Measurements from ENCODE around the gene FADS3. TPM values are rescaled to one million over a fixed set of nuclear protein-coding genes. Genes with fewer than 3 reads are reported as not detected.

The FADS3 gene
- total RNA-seq, 1 experiment from 2014 or later: 65.8 TPM

DNA sequence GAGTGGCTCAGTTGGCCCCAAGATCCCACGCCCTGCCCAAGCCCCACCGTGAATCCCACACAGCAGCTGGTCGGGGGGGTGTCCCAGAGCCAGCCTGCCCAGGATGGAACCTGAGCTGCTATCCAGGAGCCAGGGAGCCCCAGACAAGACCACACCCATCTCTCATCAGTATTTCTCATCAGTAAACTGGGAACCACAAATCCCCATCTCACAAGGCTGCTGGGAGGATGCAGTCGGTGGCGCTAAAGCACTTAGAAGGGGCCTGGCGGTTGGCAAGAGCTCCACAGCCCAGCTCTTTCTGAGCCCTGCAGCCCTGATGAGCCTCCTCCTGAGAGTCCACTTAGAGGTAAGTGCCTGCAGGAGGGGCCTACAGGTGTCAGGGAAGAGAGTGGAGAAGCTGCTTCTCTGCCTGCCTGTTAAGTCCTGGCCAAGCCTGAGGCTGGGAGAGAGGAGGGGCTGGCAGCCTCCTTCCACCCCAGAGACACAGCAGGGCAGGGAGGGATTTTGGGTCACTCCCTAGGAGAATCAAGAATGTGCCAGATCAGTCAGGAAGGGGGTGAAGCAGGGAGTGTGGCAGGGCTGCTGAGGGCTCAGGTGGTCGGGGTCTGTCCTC, 6.1 kb downstream of the FADS3 start:
- no peak overlapping the region for H3K4me3 ChIP-seq (replicated peaks in 1 of 2; ENCODE audit: low read depth in 1 of 2, low read length in 2 of 2)
- H3K9ac ChIP-seq (ENCODE audit: low read length): no peak overlapping the region
- POLR2A ChIA-PET: no interaction called here
- no peak overlapping the region for H2AFZ ChIP-seq (ENCODE audit: low read depth, low read length, poor library complexity, severe bottlenecking)
- DNase-seq (ENCODE audit: low read depth, low spot score): no peak
- RAD21 ChIA-PET (ENCODE audit: low non-redundant PET in 1 of 2, low total read pairs in 2 of 2, uncharacterized antibody in 2 of 2, unreplicated experiment in 2 of 2): no interaction called here
- H3K9me2 ChIP-seq (ENCODE audit: insufficient read depth): no peaks in the 10 kb centered on the region
- H3K36me3 ChIP-seq (ENCODE audit: control insufficient read depth in 1 of 2, insufficient read depth in 2 of 2, low read length in 2 of 2): peaks cover 0 to 3% of the 10 kb centered on the region in 2 experiments; a peak in 1 of 4 replicates
- no peaks in the 10 kb centered on the region; the same call in 1 of the 2 replicates for H3K79me2 ChIP-seq (ENCODE audit: insufficient read depth, low read length)
- no peak overlapping the region for H3K27ac ChIP-seq (ENCODE audit: low read depth, low read length)
- no peaks in the 10 kb centered on the region for H4K20me1 ChIP-seq (ENCODE audit: insufficient read depth)
- H3K27me3 ChIP-seq (ENCODE audit: insufficient read depth, low read length): no peaks in the 10 kb centered on the region
- TF ChIP-seq REST (IDR thresholded peaks at IDR 0.05; ENCODE audit: low read depth) (no peak), ELF1 (IDR thresholded peaks at IDR 0.05; ENCODE audit: borderline replicate concordance, low read depth) (no peak), FOSL1 (IDR thresholded peaks at IDR 0.05; ENCODE audit: low read depth) (no peak), TCF7L2 (IDR thresholded peaks at IDR 0.05; ENCODE audit: borderline replicate concordance, extremely low read depth, insufficient read depth, insufficient read length) (no peak), SIN3A (IDR thresholded peaks at IDR 0.05; ENCODE audit: low read depth) (no peak), MAX (IDR thresholded peaks at IDR 0.05) (no peak)
- peaks cover 0 to 6% of the 10 kb centered on the region in 2 experiments; a peak in 1 of 4 replicates for H3K9me3 ChIP-seq (ENCODE audit: control insufficient read depth in 1 of 2, insufficient read depth in 1 of 2, low read depth in 1 of 2, low read length in 2 of 2)
- BruUV-seq (replicated peaks): no TSS peak
- CTCF ChIA-PET: interaction anchor here (0.8 to 2.0 kb wide), 3 partner anchors 14 to 88 kb away, joined by 3 to 4 read pairs (median 3); no protein-coding TSS in a partner anchor
- no peak for ATAC-seq
- H3K4me1 ChIP-seq (ENCODE audit: control insufficient read depth in 1 of 2, insufficient read depth in 2 of 2, low read length in 2 of 2): peaks cover 18 to 33% of the 10 kb centered on the region in 2 experiments
- H3K4me2 ChIP-seq (ENCODE audit: low read length): no peak overlapping the region
- intact Hi-C loops (cut with micrococcal nuclease): no loop called here

Data from HCT116 (cell line).